Ectodermal cell (in vitro differentiated cells): ENCODE measurements around the gene VEGFB.

ENCODE experiments used
- H3K27ac ChIP-seq: 2 replicates; pipeline ENCODE4 v1.7.0; 2013; ENCODE audit warnings: mild to moderate bottlenecking, low read depth, low read length; ENCODE audit not compliant: insufficient read depth, poor library complexity, severe bottlenecking
- H3K27me3 ChIP-seq: 2 replicates; pipeline ENCODE4 v1.7.0; 2013; ENCODE audit warnings: mild to moderate bottlenecking, low read length; ENCODE audit not compliant: insufficient read depth, control insufficient read depth, poor library complexity, severe bottlenecking
- H3K36me3 ChIP-seq: one replicate; pipeline ENCODE4 v1.7.0; 2013; ENCODE audit warnings: low read length; ENCODE audit not compliant: control insufficient read depth, insufficient read depth
- H3K4me1 ChIP-seq: one replicate; pipeline ENCODE4 v1.7.0; 2013; ENCODE audit warnings: low read length; ENCODE audit not compliant: control insufficient read depth, insufficient read depth
- H3K4me3 ChIP-seq: 2 replicates; pipeline ENCODE4 v1.7.0; 2013; ENCODE audit warnings: low read depth, low read length, control low read depth; ENCODE audit not compliant: insufficient read depth
- H3K9me3 ChIP-seq: 2 replicates; pipeline ENCODE4 v1.7.0; 2013; ENCODE audit warnings: mild to moderate bottlenecking, low read length, moderate library complexity; ENCODE audit not compliant: control insufficient read depth
- WGBS, 2 experiments: methylation state at CpG; one replicate each; pipeline ENCODE4 v1.1.7; 2013; ENCODE audit warnings: missing lambda C conversion rate in 2 of 2; 5-methylcytosine and 5-hydroxymethylcytosine counted together

Gene VEGFB

DNA sequence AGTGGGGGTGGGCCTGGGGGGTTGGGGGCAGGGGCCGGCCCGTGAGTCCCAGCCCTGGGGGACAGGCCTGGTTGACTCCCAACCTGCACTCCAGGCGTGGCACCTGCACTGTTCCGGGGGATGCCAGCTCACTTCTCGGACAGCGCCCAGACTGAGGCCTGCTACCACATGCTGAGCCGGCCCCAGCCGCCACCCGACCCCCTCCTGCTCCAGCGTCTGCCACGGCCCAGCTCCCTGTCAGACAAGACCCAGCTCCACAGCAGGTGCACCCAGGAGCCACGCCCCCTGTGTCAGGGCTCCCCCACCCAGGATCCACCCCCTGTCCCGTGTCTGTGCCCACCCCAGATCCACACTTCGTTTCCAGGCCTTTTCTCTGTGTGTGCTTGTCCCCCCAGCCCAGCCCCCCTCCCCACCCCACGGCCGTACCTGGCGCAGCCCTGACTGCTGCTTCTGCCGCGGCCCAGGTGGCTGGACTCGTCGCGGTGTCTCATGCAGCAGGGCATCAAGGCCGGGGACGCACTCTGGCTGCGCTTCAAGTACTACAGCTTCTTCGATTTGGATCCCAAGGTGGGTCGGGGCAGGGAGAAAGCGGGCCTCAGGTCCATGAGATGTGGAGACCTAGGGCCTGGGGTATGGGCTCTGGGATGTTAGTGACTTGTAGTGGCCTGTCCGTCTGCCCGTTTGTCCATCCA lies 23.1 kb upstream of the VEGFB start:
- Histone ChIP-seq H3K27ac (no peak overlapping the region), H3K4me3 (no peak overlapping the region), H3K27me3 (no peaks in the 10 kb centered on the region), H3K36me3 (no peaks in the 10 kb centered on the region), H3K4me1 (no peaks in the 10 kb centered on the region), H3K9me3 (no peaks in the 10 kb centered on the region)
- WGBS, 2 experiments: 94 to 95% methylated on average over 30 of the region's 30 CpGs

DNA sequence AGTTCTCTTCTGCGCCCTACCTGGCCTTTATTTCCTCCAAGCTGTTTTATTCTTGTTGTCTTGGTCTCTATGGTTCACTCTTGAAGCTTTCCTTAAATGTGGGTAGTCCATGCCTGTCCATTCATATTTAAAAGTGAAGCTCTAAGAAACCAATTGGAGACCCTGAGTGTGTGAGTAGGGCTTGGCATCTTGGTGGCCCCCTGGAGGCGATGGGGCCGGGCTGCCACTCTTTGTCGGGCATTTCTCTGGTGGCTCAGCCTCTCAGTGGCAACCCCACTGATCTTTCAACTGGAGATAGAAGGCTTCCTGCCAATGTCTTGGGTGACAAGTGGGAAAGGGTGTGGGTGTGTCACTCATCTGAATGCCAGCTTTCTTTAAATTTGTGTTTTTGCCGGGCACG lies 17.5 kb upstream of the VEGFB start:
- Histone ChIP-seq H3K4me3 (no peak overlapping the region), H3K4me1 (no peaks in the 10 kb centered on the region), H3K27ac (no peak overlapping the region), H3K9me3 (no peaks in the 10 kb centered on the region), H3K27me3 (no peaks in the 10 kb centered on the region), H3K36me3 (no peaks in the 10 kb centered on the region)
- 85 to 92% methylated on average over 6 of the region's 6 CpGs for WGBS, 2 experiments

- no peaks in the 10 kb centered on the region for H3K4me1 ChIP-seq
- no peak overlapping the region for H3K4me3 ChIP-seq
- H3K36me3 ChIP-seq: no peaks in the 10 kb centered on the region
- H3K27me3 ChIP-seq: no peaks in the 10 kb centered on the region
- no peak overlapping the region for H3K27ac ChIP-seq
- WGBS, 2 experiments: 90 to 93% methylated on average over 11 of the region's 11 CpGs
- no peaks in the 10 kb centered on the region for H3K9me3 ChIP-seq
Measured at GRCh38 chr11:64218628-64219353, 15.6 kb upstream of the VEGFB start.

GRCh38 chr11:64219354-64219684 lies 15.1 kb upstream of the VEGFB start:
- H3K9me3 ChIP-seq: no peaks in the 10 kb centered on the region
- 94 to 95% methylated on average over 7 of the region's 7 CpGs for WGBS, 2 experiments
- no peaks in the 10 kb centered on the region for H3K27me3 ChIP-seq
- no peaks in the 10 kb centered on the region for H3K36me3 ChIP-seq
- no peak overlapping the region for H3K27ac ChIP-seq
- H3K4me3 ChIP-seq: no peak overlapping the region
- H3K4me1 ChIP-seq: no peaks in the 10 kb centered on the region

DNA sequence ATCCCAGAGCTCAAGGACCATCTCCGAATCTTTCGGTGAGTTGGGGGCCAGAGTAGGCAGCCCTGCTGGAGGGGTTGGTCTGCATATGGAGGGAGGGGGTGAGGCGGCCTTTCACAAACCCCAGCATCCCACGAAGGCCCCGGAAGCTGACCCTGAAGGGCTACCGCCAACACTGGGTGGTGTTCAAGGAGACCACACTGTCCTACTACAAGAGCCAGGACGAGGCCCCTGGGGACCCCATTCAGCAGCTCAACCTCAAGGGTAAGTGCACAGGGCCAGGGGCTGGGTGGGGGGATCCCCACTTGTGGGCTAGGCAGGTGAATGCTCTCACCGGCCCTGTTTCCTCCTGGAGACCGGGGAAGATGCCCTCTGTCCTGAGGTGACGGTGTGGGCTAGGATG lies 14.6 kb upstream of the VEGFB start:
- no peak overlapping the region for H3K4me3 ChIP-seq
- H3K27me3 ChIP-seq: no peaks in the 10 kb centered on the region
- no peaks in the 10 kb centered on the region for H3K4me1 ChIP-seq
- H3K36me3 ChIP-seq: no peaks in the 10 kb centered on the region
- WGBS, 2 experiments: 94% methylated on average over 10 of the region's 10 CpGs
- no peak overlapping the region for H3K27ac ChIP-seq
- H3K9me3 ChIP-seq: no peaks in the 10 kb centered on the region

- no peaks in the 10 kb centered on the region for H3K27me3 ChIP-seq
- no peaks in the 10 kb centered on the region for H3K36me3 ChIP-seq
- no peaks in the 10 kb centered on the region for H3K9me3 ChIP-seq
- H3K4me3 ChIP-seq: no peak overlapping the region
- WGBS, 2 experiments: 93 to 94% methylated on average over 17 of the region's 17 CpGs
- H3K27ac ChIP-seq: no peak overlapping the region
- no peaks in the 10 kb centered on the region for H3K4me1 ChIP-seq
Measured at GRCh38 chr11:64220271-64220670, 14.1 kb upstream of the VEGFB start.

GRCh38 chr11:64220798-64221197 lies 13.6 kb upstream of the VEGFB start:
- no peaks in the 10 kb centered on the region for H3K36me3 ChIP-seq
- H3K27ac ChIP-seq: no peak overlapping the region
- H3K9me3 ChIP-seq: no peaks in the 10 kb centered on the region
- H3K4me3 ChIP-seq: no peak overlapping the region
- H3K4me1 ChIP-seq: peaks cover 2% of the 10 kb centered on the region
- H3K27me3 ChIP-seq: no peaks in the 10 kb centered on the region
- WGBS, 2 experiments: 94 to 95% methylated on average over 14 of the region's 14 CpGs

- no peaks in the 10 kb centered on the region for H3K36me3 ChIP-seq
- no peaks in the 10 kb centered on the region for H3K9me3 ChIP-seq
- 88 to 90% methylated on average over 9 of the region's 9 CpGs for WGBS, 2 experiments
- H3K27ac ChIP-seq: no peak overlapping the region
- H3K27me3 ChIP-seq: no peaks in the 10 kb centered on the region
- H3K4me1 ChIP-seq: peaks cover 15% of the 10 kb centered on the region
- H3K4me3 ChIP-seq: no peak overlapping the region
Measured at GRCh38 chr11:64222651-64223000, 11.8 kb upstream of the VEGFB start.

DNA sequence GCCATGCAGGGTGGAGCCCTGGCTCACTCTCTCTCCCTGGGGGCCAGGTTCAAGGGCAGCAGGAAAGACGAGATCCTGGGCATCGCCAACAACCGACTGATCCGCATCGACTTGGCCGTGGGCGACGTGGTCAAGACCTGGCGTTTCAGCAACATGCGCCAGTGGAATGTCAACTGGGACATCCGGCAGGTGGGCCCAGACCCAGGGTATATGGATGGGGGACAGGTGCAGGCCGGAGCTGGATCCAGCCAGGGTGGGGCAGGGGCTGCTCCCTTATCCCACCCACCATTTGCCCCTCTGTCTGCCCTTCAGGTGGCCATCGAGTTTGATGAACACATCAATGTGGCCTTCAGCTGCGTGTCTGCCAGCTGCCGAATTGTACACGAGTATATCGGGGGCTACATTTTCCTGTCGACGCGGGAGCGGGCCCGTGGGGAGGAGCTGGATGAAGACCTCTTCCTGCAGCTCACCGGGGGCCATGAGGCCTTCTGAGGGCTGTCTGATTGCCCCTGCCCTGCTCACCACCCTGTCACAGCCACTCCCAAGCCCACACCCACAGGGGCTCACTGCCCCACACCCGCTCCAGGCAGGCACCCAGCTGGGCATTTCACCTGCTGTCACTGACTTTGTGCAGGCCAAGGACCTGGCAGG lies 11.3 kb upstream of the VEGFB start:
- no peaks in the 10 kb centered on the region for H3K36me3 ChIP-seq
- no peak overlapping the region for H3K27ac ChIP-seq
- no peaks in the 10 kb centered on the region for H3K27me3 ChIP-seq
- no peak overlapping the region for H3K4me3 ChIP-seq
- WGBS, 2 experiments: 95% methylated on average over 24 of the region's 24 CpGs
- H3K9me3 ChIP-seq: no peaks in the 10 kb centered on the region
- peaks cover 15% of the 10 kb centered on the region for H3K4me1 ChIP-seq

GRCh38 chr11:64224151-64224890 lies 10.1 kb upstream of the VEGFB start:
- Histone ChIP-seq H3K4me1 (peaks cover 16% of the 10 kb centered on the region), H3K9me3 (no peaks in the 10 kb centered on the region), H3K27ac (no peak overlapping the region), H3K4me3 (no peak overlapping the region), H3K36me3 (no peaks in the 10 kb centered on the region), H3K27me3 (no peaks in the 10 kb centered on the region)
- WGBS, 2 experiments: 95% methylated on average over 17 of the region's 17 CpGs
